Spleen (tissue), 7 donors: ENCODE results near the gene WNT2.

Experiments used
- POLR2A ChIP-seq, 3 donors: fragments of 450-650 bp; IDR thresholded peaks; one replicate each; pipeline ENCODE4 v1.5.1; 2017; ENCODE audit warnings: antibody characterized with exemption in 3 of 3, mild to moderate bottlenecking in 1 of 3
- POLR2AphosphoS5 ChIP-seq, 3 donors: sonication (generic); formaldehyde crosslinking; IDR thresholded peaks; one replicate each; pipeline ENCODE4 v1.5.1; 2017; ENCODE audit warnings: antibody characterized with exemption in 3 of 3
- TF ChIP-seq, protein P1 (sequence below), 11 experiments: fragments of 200-600 bp in 7 of 11; fragments of 450-650 bp in 4 of 11; sonication (generic) in 4 of 11; IDR thresholded peaks in 8 of 11; conservative IDR thresholded peaks in 3 of 11; 1 replicate in 7 of 11; 2 replicates in 4 of 11; pipeline versions ENCODE4 v1.4.0 to v1.8.0; 2016 to 2021; ENCODE audit warnings: antibody characterized with exemption in 11 of 11, inconsistent platforms in 4 of 11, mild to moderate bottlenecking in 1 of 11
- donor health status: DM: no; HTN: no; CAD: no; lungs with moderate emphysema.
- donor health status: DM: no; HTN: no; CAD: no.
- donor health status: DM: no; HTN: no; CAD: no.

DNA sequence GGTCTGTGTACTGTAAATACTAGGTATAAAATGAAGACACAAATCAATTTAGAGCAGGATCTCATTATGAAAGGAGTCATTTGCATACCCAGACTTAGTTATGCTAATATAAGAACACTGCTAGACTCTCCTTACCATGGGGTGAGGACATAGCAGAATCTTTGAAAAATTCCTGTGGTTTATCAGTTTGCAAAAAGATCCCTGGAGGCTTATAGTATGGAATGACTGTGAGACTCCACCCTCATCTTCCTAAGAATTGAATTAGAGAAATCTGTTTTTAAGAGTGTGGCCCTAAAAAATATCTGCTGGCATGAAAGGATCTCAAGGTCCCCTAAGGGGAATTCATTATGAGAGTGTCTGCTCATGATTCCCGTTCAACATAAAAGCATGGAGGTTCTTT, 63.2 kb downstream of the WNT2 start:
- TF ChIP-seq, protein P1, sequence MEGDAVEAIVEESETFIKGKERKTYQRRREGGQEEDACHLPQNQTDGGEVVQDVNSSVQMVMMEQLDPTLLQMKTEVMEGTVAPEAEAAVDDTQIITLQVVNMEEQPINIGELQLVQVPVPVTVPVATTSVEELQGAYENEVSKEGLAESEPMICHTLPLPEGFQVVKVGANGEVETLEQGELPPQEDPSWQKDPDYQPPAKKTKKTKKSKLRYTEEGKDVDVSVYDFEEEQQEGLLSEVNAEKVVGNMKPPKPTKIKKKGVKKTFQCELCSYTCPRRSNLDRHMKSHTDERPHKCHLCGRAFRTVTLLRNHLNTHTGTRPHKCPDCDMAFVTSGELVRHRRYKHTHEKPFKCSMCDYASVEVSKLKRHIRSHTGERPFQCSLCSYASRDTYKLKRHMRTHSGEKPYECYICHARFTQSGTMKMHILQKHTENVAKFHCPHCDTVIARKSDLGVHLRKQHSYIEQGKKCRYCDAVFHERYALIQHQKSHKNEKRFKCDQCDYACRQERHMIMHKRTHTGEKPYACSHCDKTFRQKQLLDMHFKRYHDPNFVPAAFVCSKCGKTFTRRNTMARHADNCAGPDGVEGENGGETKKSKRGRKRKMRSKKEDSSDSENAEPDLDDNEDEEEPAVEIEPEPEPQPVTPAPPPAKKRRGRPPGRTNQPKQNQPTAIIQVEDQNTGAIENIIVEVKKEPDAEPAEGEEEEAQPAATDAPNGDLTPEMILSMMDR (IDR thresholded peaks at IDR 0.05 in 8 of 11, conservative IDR thresholded peaks at IDR 0.05 in 3 of 11), result no peak
- TF ChIP-seq POLR2A (IDR thresholded peaks at IDR 0.05), result no peak
- no peak for TF ChIP-seq POLR2AphosphoS5 (IDR thresholded peaks at IDR 0.05)
